ENCODE results near the gene VAV2. TPM values are rescaled to one million over a fixed set of nuclear protein-coding genes. Genes with fewer than 3 reads are reported as not detected.

The VAV2 gene
- total RNA-seq, 2 experiments from 2014 or later: 11.0 to 27.8 TPM

- CTCF ChIA-PET (ENCODE audit: unreplicated experiment): no interaction called here
- H3K79me2 ChIP-seq (ENCODE audit: insufficient read depth, low read depth, low read length): no peaks in the 10 kb centered on the region
- TF ChIP-seq EZH2phosphoT487 (IDR thresholded peaks at IDR 0.05; ENCODE audit: borderline replicate concordance, low read depth, low read length) (no peak), CTCF (conservative IDR thresholded peaks at IDR 0.05; ENCODE audit: low read length) (no peak)
- H3K27ac ChIP-seq (ENCODE audit: low read depth, low read length, poor library complexity, severe bottlenecking): no peak overlapping the region
- intact Hi-C loops (cut with micrococcal nuclease; ENCODE audit: unreplicated experiment): no loop called here
- BruUV-seq (replicated peaks): no TSS peak
- no peak for DNase-seq (ENCODE audit: low spot score)
- no peaks in the 10 kb centered on the region for H3K9me2 ChIP-seq (ENCODE audit: insufficient read depth, low read length)
- H3K4me3 ChIP-seq (ENCODE audit: low read depth, low read length, poor library complexity, severe bottlenecking): no peak overlapping the region
- peaks cover 34% of the 10 kb centered on the region for H3K36me3 ChIP-seq (ENCODE audit: insufficient read depth, low read length)
- H2AFZ ChIP-seq (ENCODE audit: low read length): no peak overlapping the region
- H4K20me1 ChIP-seq (ENCODE audit: insufficient read depth, low read length): no peaks in the 10 kb centered on the region
- no peak overlapping the region for H3K4me2 ChIP-seq (ENCODE audit: low read length)
- H3K4me1 ChIP-seq (ENCODE audit: insufficient read depth, low read length, poor library complexity, severe bottlenecking): no peaks in the 10 kb centered on the region
- POLR2A ChIA-PET: no interaction called here
- H3K9me3 ChIP-seq (ENCODE audit: low read length): peaks cover 14% of the 10 kb centered on the region; the same call in 1 of the 2 replicates
Observed at GRCh38 chr9:133772581-133772980, 219.5 kb downstream of the VAV2 start.

DNA sequence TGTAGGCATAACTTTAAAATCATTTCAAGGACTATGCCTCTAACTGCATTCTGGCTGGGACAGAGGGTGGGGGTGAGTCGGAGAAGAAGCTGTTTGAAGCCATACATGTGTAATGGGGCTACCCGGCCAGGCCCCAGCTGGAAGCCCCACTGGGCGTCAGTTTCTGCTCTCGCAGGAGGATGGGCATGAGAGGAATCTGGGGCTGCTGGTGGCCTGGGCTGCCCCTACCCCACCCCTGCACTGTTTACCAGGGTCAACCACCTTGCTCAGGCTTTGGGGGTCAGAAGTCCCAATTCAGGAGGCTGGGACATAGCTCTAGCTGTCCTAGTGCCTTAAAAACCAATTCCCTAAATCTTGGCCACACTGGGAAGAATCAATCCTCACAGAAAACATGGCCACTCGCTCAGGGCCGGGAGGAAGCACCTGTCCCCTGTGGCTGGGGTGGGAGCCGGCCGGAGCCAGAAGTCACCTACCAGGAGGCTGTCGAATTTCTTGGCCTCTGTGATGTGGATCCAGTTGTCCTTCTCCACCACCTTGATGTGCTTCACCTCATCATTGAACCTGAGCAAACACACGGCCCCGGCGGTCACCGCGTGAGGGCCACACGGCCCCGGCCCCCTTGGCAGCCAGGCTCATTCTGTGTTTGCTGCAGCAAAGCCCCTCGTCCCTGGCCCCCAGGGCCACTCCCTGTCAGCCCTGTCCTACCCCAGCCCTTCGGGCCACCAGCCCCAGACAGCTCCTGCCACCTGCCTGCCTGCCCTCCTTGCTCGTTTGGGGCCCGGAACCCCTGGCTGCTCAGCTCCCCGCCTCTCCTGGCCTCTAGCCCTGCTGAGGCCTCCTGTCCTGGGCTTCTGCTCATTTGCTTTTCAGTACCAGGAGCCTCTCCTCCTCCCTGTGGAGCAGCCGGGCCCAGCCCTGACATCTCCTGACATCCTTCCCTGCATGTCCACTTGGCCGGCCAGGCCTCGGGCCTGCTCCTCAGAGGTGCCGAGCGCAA is 220.3 kb downstream of the VAV2 start:
- POLR2A ChIA-PET: interaction anchor here (0.7 kb wide), 1 partner anchor 1113 kb away, joined by 3 read pairs; no protein-coding TSS in a partner anchor
- Histone ChIP-seq H3K4me1 (ENCODE audit: insufficient read depth, low read length, poor library complexity, severe bottlenecking) (no peaks in the 10 kb centered on the region), H4K20me1 (ENCODE audit: insufficient read depth, low read length) (no peaks in the 10 kb centered on the region), H3K36me3 (ENCODE audit: insufficient read depth, low read length) (peaks cover 42% of the 10 kb centered on the region), H3K79me2 (ENCODE audit: insufficient read depth, low read depth, low read length) (no peaks in the 10 kb centered on the region), H3K9me2 (ENCODE audit: insufficient read depth, low read length) (no peaks in the 10 kb centered on the region), H2AFZ (ENCODE audit: low read length) (no peak overlapping the region), H3K9me3 (ENCODE audit: low read length) (peaks cover 19% of the 10 kb centered on the region; the same call in 1 of the 2 replicates), H3K4me3 (ENCODE audit: low read depth, low read length, poor library complexity, severe bottlenecking) (no peak overlapping the region), H3K4me2 (ENCODE audit: low read length) (no peak overlapping the region), H3K27ac (ENCODE audit: low read depth, low read length, poor library complexity, severe bottlenecking) (no peak overlapping the region)
- no TSS peak for BruUV-seq (replicated peaks)
- intact Hi-C loops (cut with micrococcal nuclease; ENCODE audit: unreplicated experiment): no loop called here
- DNase-seq (ENCODE audit: low spot score): no peak
- no peak for TF ChIP-seq EZH2phosphoT487 (IDR thresholded peaks at IDR 0.05; ENCODE audit: borderline replicate concordance, low read depth, low read length)
- TF ChIP-seq CTCF (conservative IDR thresholded peaks at IDR 0.05; ENCODE audit: low read length): no peak
- CTCF ChIA-PET (ENCODE audit: unreplicated experiment): no interaction called here
